Astrocyte (in vitro differentiated cells and primary cell): ENCODE results near the gene IQCB1. TPM values are rescaled to one million over a fixed set of nuclear protein-coding genes. Genes with fewer than 3 reads are reported as not detected.

Experiments used
- DNase-seq: peaks from one replicate; pipeline ENCODE4 v3.0.0-alpha.2; 2010; ENCODE audit warnings: low read depth
- FAIRE-seq: peaks from 2 replicates; lab custom pipeline; 2011; peaks lifted over from hg19 to GRCh38; lab: Jason Lieb, UNC
- H2AFZ ChIP-seq: 2 replicates; pipeline ENCODE4 v1.6.0; 2012; ENCODE audit warnings: low read depth, low read length, inconsistent platforms
- H3K27ac ChIP-seq: 2 replicates; pipeline ENCODE4 v1.5.1; 2011; ENCODE audit warnings: low read depth, low read length, inconsistent platforms
- H3K27me3 ChIP-seq: 2 replicates; pipeline ENCODE4 v1.6.0; 2011; ENCODE audit warnings: low read length, inconsistent platforms; ENCODE audit not compliant: insufficient read depth
- H3K36me3 ChIP-seq: 2 replicates; pipeline ENCODE4 v1.5.1; 2011; ENCODE audit warnings: low read length, inconsistent platforms; ENCODE audit not compliant: insufficient read depth
- H3K4me1 ChIP-seq: 2 replicates; pipeline ENCODE4 v1.5.1; 2011; ENCODE audit warnings: low read length, inconsistent platforms; ENCODE audit not compliant: insufficient read depth
- H3K4me2 ChIP-seq: 2 replicates; pipeline ENCODE4 v1.6.0; 2012; ENCODE audit warnings: low read length, inconsistent platforms
- H3K4me3 ChIP-seq: 2 replicates; pipeline ENCODE4 v1.5.1; 2011; ENCODE audit warnings: low read depth, mild to moderate bottlenecking, low read length, inconsistent platforms; ENCODE audit not compliant: insufficient read depth
- H3K79me2 ChIP-seq: 2 replicates; pipeline ENCODE4 v1.6.0; 2012; ENCODE audit warnings: mild to moderate bottlenecking, low read length, inconsistent platforms; ENCODE audit not compliant: insufficient read depth
- H3K9ac ChIP-seq: 2 replicates; pipeline ENCODE4 v1.6.0; 2012; ENCODE audit warnings: mild to moderate bottlenecking, low read length, inconsistent platforms
- H3K9me3 ChIP-seq: 2 replicates; pipeline ENCODE4 v1.5.1; 2012; ENCODE audit warnings: low read depth, mild to moderate bottlenecking, low read length, inconsistent platforms; ENCODE audit not compliant: insufficient read depth
- H4K20me1 ChIP-seq: 2 replicates; pipeline ENCODE4 v1.6.0; 2012; ENCODE audit warnings: low read length, inconsistent platforms; ENCODE audit not compliant: insufficient read depth
- H3K27ac Mint-ChIP-seq: one replicate; pipeline ENCODE4 v1.8.0; 2021; ENCODE audit warnings: mild to moderate bottlenecking, mixed read lengths; ENCODE audit not compliant: unreplicated experiment
- H3K27me3 Mint-ChIP-seq: one replicate; pipeline ENCODE4 v1.8.0; 2021; ENCODE audit warnings: low read depth, mixed read lengths; ENCODE audit not compliant: unreplicated experiment
- H3K36me3 Mint-ChIP-seq: one replicate; pipeline ENCODE4 v1.8.0; 2021; ENCODE audit warnings: low read depth, mixed read lengths; ENCODE audit not compliant: unreplicated experiment
- H3K4me1 Mint-ChIP-seq: one replicate; pipeline ENCODE4 v1.8.0; 2021; ENCODE audit warnings: low read depth, mixed read lengths; ENCODE audit not compliant: unreplicated experiment
- H3K4me3 Mint-ChIP-seq: one replicate; pipeline ENCODE4 v1.8.0; 2021; ENCODE audit warnings: mild to moderate bottlenecking, moderate library complexity, mixed read lengths; ENCODE audit not compliant: unreplicated experiment
- H3K9me3 Mint-ChIP-seq: one replicate; pipeline ENCODE4 v1.8.0; 2021; ENCODE audit warnings: mild to moderate bottlenecking, mixed read lengths; ENCODE audit not compliant: unreplicated experiment
- CTCF ChIP-seq: IDR thresholded peaks from 2 replicates; pipeline ENCODE4 v1.5.1; 2011; ENCODE audit warnings: low read depth, mild to moderate bottlenecking, inconsistent platforms, low read length, moderate library complexity; ENCODE audit not compliant: insufficient read depth
- EZH2 ChIP-seq: IDR thresholded peaks from 2 replicates; pipeline ENCODE4 v1.6.1; 2012; ENCODE audit warnings: mild to moderate bottlenecking, low read length, inconsistent platforms; ENCODE audit not compliant: insufficient read depth
- total RNA-seq: library from RNA; stranded (reverse); gene quantifications from 2 replicates; pipeline ENCODE4 v1.2.1, GENCODE V29; 2021

The IQCB1 gene
- total RNA-seq, 1 donor from 2014 or later = 13.8 TPM

DNA sequence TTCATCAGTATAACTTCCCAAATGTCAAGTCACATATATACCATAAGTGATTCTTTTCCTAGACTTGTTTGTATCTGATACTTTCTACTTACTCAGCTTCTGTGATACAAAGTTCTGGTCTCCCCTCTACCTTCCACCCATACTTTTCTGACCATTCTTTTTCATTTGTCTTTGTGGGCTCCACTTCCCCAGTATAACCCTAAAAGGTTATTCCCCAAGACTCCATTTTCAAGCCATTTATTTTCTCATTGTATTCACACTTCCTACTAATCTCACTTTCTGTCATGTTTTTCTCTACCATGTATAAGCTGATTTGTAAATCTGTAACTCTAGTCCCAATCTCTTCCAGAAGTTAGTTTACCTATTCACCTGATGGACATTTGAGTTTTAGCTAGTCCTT is 34.0 kb downstream of the IQCB1 start:
- Histone ChIP-seq H3K27me3 (no peaks in the 10 kb centered on the region), H3K9ac (no peak overlapping the region), H2AFZ (no peak overlapping the region), H3K4me1 (no peaks in the 10 kb centered on the region), H3K4me2 (no peak overlapping the region), H3K36me3 (peaks cover 5% of the 10 kb centered on the region), H4K20me1 (no peaks in the 10 kb centered on the region), H3K9me3 (no peaks in the 10 kb centered on the region), H3K4me3 (no peak overlapping the region), H3K79me2 (no peaks in the 10 kb centered on the region), H3K27ac (no peak overlapping the region)
- TF ChIP-seq CTCF (no peak), EZH2 (no peak)
- Mint-ChIP-seq H3K27ac (no peak overlapping the region), H3K27me3 (no peaks in the 10 kb centered on the region), H3K4me1 (no peaks in the 10 kb centered on the region), H3K4me3 (no peak overlapping the region), H3K9me3 (no peaks in the 10 kb centered on the region), H3K36me3 (peaks cover 2% of the 10 kb centered on the region)
- FAIRE-seq (no peak), DNase-seq (no peak)

GRCh38 chr3:121796970-121797369 is 37.9 kb downstream of the IQCB1 start:
- Histone ChIP-seq H3K36me3 (peaks cover 5% of the 10 kb centered on the region), H3K4me1 (no peaks in the 10 kb centered on the region), H2AFZ (no peak overlapping the region), H3K9me3 (no peaks in the 10 kb centered on the region), H3K9ac (no peak overlapping the region), H4K20me1 (no peaks in the 10 kb centered on the region), H3K27me3 (no peaks in the 10 kb centered on the region), H3K27ac (no peak overlapping the region), H3K79me2 (no peaks in the 10 kb centered on the region), H3K4me2 (no peak overlapping the region), H3K4me3 (no peak overlapping the region)
- Mint-ChIP-seq H3K9me3 (no peaks in the 10 kb centered on the region), H3K27ac (no peak overlapping the region), H3K4me3 (no peak overlapping the region), H3K4me1 (no peaks in the 10 kb centered on the region), H3K27me3 (no peaks in the 10 kb centered on the region), H3K36me3 (no peaks in the 10 kb centered on the region)
- no peak for TF ChIP-seq EZH2
- no peak for TF ChIP-seq CTCF
- DNase-seq (no peak), FAIRE-seq (no peak)

DNA sequence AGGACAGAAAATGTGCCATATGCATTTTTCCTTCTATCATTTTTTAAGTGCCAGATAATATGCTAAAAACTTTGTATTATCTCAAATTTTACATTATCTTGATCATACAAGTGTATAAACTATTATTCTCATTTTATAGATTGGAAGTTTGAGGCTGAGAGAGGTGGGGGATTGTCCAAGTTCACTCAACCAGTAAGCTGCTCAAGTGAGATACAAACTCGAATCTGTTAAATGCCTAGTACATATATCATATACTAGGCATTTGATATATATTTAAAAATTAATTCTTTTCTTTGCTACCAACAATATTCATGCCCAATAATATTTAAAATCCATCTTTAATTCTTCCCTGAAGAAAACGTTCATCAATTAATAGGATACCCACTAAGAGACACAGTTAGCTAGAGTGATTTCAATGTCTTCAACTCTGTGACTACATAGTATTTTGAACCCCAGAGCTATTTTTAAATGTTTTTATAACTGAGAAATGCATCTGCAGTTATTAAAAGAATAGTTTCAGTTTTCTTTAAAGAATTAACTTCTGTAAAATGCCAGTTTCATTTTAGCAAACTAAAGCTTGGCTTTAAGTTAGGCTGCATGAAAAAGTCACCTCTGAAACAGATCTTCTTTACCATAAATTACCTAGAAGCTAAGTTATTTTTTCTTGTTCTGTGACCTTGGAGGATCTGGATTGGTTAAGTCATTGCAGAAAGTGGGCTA is 40.4 kb downstream of the IQCB1 start:
- Histone ChIP-seq H3K9me3 (no peaks in the 10 kb centered on the region), H4K20me1 (no peaks in the 10 kb centered on the region), H3K4me3 (no peak overlapping the region), H3K36me3 (peaks cover 3% of the 10 kb centered on the region), H3K4me1 (no peaks in the 10 kb centered on the region), H2AFZ (no peak overlapping the region), H3K9ac (no peak overlapping the region), H3K79me2 (no peaks in the 10 kb centered on the region), H3K4me2 (no peak overlapping the region), H3K27ac (no peak overlapping the region), H3K27me3 (no peaks in the 10 kb centered on the region)
- DNase-seq (no peak), FAIRE-seq (no peak)
- no peak overlapping the region for H3K4me3 Mint-ChIP-seq
- H3K9me3 Mint-ChIP-seq = no peaks in the 10 kb centered on the region
- no peaks in the 10 kb centered on the region for H3K27me3 Mint-ChIP-seq
- no peak overlapping the region for H3K27ac Mint-ChIP-seq
- no peaks in the 10 kb centered on the region for H3K4me1 Mint-ChIP-seq
- TF ChIP-seq EZH2 (no peak), CTCF (no peak)
- no peaks in the 10 kb centered on the region for H3K36me3 Mint-ChIP-seq
